ENCODE data around the gene MAEL. TPM values are rescaled to one million over a fixed set of nuclear protein-coding genes. Genes with fewer than 3 reads are reported as not detected.

Gene MAEL
- total and polyA plus RNA-seq, 2 of the 8 experiments (the other 6 are each of a cell fraction or from before 2014, with no cell fraction given) = 0.03 TPM; not detected in 1

DNA sequence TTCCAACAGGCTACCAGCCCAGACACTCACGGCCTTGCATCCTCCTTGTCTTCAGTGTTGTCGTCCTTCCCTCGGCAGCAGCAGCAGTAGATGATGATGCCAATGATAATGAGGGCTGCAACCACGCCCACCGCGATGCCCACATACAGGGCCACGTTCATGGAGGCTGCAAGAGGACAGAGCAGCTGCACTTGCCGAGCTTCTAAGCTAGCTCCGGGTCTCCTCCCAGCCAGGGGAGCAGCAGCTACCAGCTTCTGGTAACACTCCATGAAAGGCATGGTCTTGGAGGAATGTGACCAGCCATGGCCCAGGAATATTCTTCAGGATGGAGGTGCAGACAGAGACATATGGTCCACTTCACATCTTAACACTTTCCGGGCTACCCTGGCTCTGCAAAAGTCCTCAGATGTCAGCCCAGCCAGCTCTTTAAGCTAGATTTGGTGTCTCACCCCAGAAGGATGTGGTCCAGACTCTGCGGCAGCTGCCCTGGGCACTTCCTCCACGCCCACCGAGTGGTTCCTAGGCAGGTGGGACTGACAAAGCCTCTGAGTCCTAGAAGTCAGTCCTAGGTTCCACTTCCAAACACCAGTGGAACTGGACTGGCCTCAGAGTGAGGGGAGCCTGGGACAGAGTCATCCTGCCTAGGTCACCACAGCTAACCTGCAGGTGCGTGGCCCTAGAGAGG is 66.0 kb downstream of the MAEL start:
- H3K14ac ChIP-seq (ENCODE audit: insufficient read length) = no peak overlapping the region
- no peak overlapping the region for H3K4me2 ChIP-seq (ENCODE audit: insufficient read depth in 1 of 2, low read depth in 2 of 2, low read length in 2 of 2)
- peaks cover 8% of the 10 kb centered on the region for H3K23me2 ChIP-seq (ENCODE audit: low read depth, low read length)
- H2AFZ ChIP-seq (ENCODE audit: low read length) = no peak overlapping the region
- no peak overlapping the region for H2BK20ac ChIP-seq (ENCODE audit: low read length)
- no peak overlapping the region for H4K8ac ChIP-seq (ENCODE audit: extremely low read depth, insufficient read depth, low read length)
- H2BK120ac ChIP-seq (replicated peaks; ENCODE audit: low read depth, low read length) = no peak overlapping the region
- ChIA-PET CTCF (ENCODE audit: partially characterized antibody) (interaction anchor here (0.5 to 18.6 kb wide), 9 partner anchors 36 to 622 kb away, joined by 3 to 874 read pairs (median 6); partner anchors contain the start of gene MAEL), POLR2A (ENCODE audit: partially characterized antibody) (no interaction called here)
- H3K18ac ChIP-seq (ENCODE audit: extremely low read depth, low read length) = no peak overlapping the region
- H3K79me1 ChIP-seq (ENCODE audit: low read depth, low read length) = no peaks in the 10 kb centered on the region
- no peak overlapping the region for H3K4ac ChIP-seq (replicated peaks; ENCODE audit: insufficient read length, low read depth, low read length)
- no peak overlapping the region for H2AK5ac ChIP-seq (ENCODE audit: low read depth, low read length)
- WGBS, 2 experiments (ENCODE audit: extremely low coverage in 1 of 2, insufficient coverage in 1 of 2, insufficient read length in 1 of 2, insufficient replicate concordance in 2 of 2, low coverage in 1 of 2, low lambda C conversion rate in 2 of 2, missing lambda C conversion rate in 1 of 2) = 85% methylated on average over 14 of the region's 14 CpGs; no CpG with 5 or more reads in 1 of the 2 experiments
- H3K27ac ChIP-seq (ENCODE audit: low read depth, low read length) = no peak overlapping the region
- FAIRE-seq = no peak
- H2BK15ac ChIP-seq (ENCODE audit: low read length) = no peak overlapping the region
- no peak overlapping the region for H4K5ac ChIP-seq (ENCODE audit: insufficient read length, low read depth, low read length)
- no peak overlapping the region for H2BK5ac ChIP-seq (ENCODE audit: low read depth, low read length)
- no peak overlapping the region for H3K23ac ChIP-seq (ENCODE audit: insufficient read length)
- H3K4me1 ChIP-seq (replicated peaks in 1 of 4; ENCODE audit: control insufficient read depth in 3 of 4, insufficient read depth in 4 of 4, low read length in 3 of 4) = peaks cover 0 to 8% (median 2%) of the 10 kb centered on the region in 4 experiments; a peak in 4 of 7 replicates
- no peak for DNase-seq (ENCODE audit: low read depth in 1 of 2, low spot score in 2 of 2)
- no peak overlapping the region for H3K4me3 ChIP-seq (ENCODE audit: extremely low read depth in 1 of 4, insufficient read depth in 2 of 4, low read depth in 3 of 4, low read length in 4 of 4)
- H3K36me3 ChIP-seq (ENCODE audit: control insufficient read depth in 2 of 4, insufficient read depth in 4 of 4, low read length in 3 of 4) = no peaks in the 10 kb centered on the region
- no peak overlapping the region for H4K91ac ChIP-seq (replicated peaks; ENCODE audit: insufficient read length, low read length)
- H3K79me2 ChIP-seq (ENCODE audit: control insufficient read depth in 1 of 2, insufficient read depth in 2 of 2, low read length in 2 of 2) = no peaks in the 10 kb centered on the region
- peaks cover 0 to 7% of the 10 kb centered on the region in 2 experiments for H4K20me1 ChIP-seq (replicated peaks in 1 of 2; ENCODE audit: control insufficient read depth in 1 of 2, insufficient read depth in 2 of 2, low read length in 2 of 2)
- H3K9ac ChIP-seq (replicated peaks in 1 of 4; ENCODE audit: extremely low read depth in 1 of 4, low read depth in 3 of 4, low read length in 3 of 4) = no peak overlapping the region
- H3K9me3 ChIP-seq (ENCODE audit: insufficient read depth in 2 of 2, low read depth in 1 of 2, low read length in 1 of 2) = no peaks in the 10 kb centered on the region
- no peaks in the 10 kb centered on the region for H3K27me3 ChIP-seq (replicated peaks in 1 of 4; ENCODE audit: control insufficient read depth in 3 of 4, extremely low read depth in 1 of 4, insufficient read depth in 3 of 4, low read length in 3 of 4)
- H2BK12ac ChIP-seq (ENCODE audit: low read depth, low read length) = no peak overlapping the region
- H3K56ac ChIP-seq (replicated peaks; ENCODE audit: insufficient read length, low read depth, low read length) = no peak overlapping the region
- TF ChIP-seq, protein P1, sequence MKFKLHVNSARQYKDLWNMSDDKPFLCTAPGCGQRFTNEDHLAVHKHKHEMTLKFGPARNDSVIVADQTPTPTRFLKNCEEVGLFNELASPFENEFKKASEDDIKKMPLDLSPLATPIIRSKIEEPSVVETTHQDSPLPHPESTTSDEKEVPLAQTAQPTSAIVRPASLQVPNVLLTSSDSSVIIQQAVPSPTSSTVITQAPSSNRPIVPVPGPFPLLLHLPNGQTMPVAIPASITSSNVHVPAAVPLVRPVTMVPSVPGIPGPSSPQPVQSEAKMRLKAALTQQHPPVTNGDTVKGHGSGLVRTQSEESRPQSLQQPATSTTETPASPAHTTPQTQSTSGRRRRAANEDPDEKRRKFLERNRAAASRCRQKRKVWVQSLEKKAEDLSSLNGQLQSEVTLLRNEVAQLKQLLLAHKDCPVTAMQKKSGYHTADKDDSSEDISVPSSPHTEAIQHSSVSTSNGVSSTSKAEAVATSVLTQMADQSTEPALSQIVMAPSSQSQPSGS (IDR thresholded peaks at IDR 0.05; ENCODE audit: low read length) = no peak
- TF ChIP-seq BCL11A (IDR thresholded peaks at IDR 0.05; ENCODE audit: low read depth in 2 of 2, low read length in 2 of 2) (no peak), TBP (IDR thresholded peaks at IDR 0.05; ENCODE audit: low read depth, low read length) (no peak), JUND (IDR thresholded peaks at IDR 0.05; ENCODE audit: low read length) (no peak), TAF7 (optimal IDR thresholded peaks at IDR 0.05; ENCODE audit: borderline replicate concordance, low read depth, low read length) (no peak), SUZ12 (IDR thresholded peaks at IDR 0.05; ENCODE audit: low read length) (no peak), CTCF (IDR thresholded peaks at IDR 0.05; ENCODE audit: control extremely low read depth in 1 of 3, insufficient read depth in 1 of 3, low read depth in 1 of 3, low read length in 3 of 3) (no peak), CHD2 (IDR thresholded peaks at IDR 0.05; ENCODE audit: low read length) (no peak), KDM1A (IDR thresholded peaks at IDR 0.05; ENCODE audit: borderline replicate concordance, low read length) (no peak)

Data from H1 (cell line).